ENCODE data around the gene TMEM170B.

GRCh38 chr6:11553824-11554223, 16.3 kb downstream of the TMEM170B start:
- TF ChIP-seq CTCF (conservative IDR thresholded peaks at IDR 0.05) (no peak), EZH2 (IDR thresholded peaks at IDR 0.05; ENCODE audit: low read depth) (no peak)

Data from PC-9 (cell line).